ENCODE data around the gene CCL23. TPM values are rescaled to one million over a fixed set of nuclear protein-coding genes. Genes with fewer than 3 reads are reported as not detected.

The CCL23 gene
- total RNA-seq, 1 experiment from 2014 or later, result not detected

DNA sequence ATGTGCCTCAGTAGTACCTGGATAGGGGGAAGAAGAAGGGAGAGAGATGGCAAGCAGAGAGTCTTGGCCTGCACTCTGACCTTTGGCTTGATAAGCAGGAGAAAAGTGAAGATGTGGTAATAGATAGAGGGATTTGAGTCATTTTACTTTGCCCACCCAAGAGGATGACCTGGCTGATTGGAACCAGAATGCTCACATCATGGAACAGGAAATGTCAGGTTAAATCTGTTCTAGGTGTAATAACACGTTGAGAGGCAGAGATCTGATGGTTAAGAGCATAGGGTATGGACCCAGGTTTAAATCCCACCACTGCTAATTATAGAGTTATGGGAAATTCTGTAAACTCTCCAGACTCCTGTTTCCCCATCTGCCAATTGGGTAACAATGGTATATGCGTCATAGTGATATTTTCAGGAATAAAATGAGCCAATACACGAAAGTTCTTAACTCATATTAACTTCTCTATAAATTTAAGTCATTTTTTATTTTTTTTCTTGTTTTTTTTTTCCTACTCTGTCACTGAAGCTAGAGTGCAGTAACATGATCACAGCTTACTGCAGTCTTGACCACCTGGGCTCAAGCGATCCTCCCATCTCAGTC, 38.2 kb upstream of the CCL23 start:
- Mint-ChIP-seq H3K27ac (no peak overlapping the region), H3K4me3 (no peak overlapping the region), H3K36me3 (ENCODE audit: insufficient read depth in 1 of 3, low read depth in 3 of 3) (peaks cover 0 to 4% (median 0%) of the 10 kb centered on the region in 3 experiments; a peak in 1 of 7 replicates), H3K27me3 (ENCODE audit: low read depth) (no peaks in the 10 kb centered on the region; the same call in 1 of the 2 replicates), H3K9me3 (peaks cover 13% of the 10 kb centered on the region in 2 experiments), H3K4me1 (no peaks in the 10 kb centered on the region)
- Histone ChIP-seq H2BK15ac (ENCODE audit: low read depth, low read length) (no peak overlapping the region), H4K8ac (replicated peaks; ENCODE audit: insufficient read length, low read depth, low read length) (no peak overlapping the region), H4K91ac (ENCODE audit: insufficient read length, low read depth, low read length) (no peak overlapping the region), H3T11ph (ENCODE audit: low read length) (no peak overlapping the region), H4K20me1 (ENCODE audit: control insufficient read depth, insufficient read depth, insufficient read length) (no peaks in the 10 kb centered on the region), H2BK12ac (ENCODE audit: insufficient read length, low read depth, low read length) (no peak overlapping the region), H3K27ac (ENCODE audit: insufficient read length, low read depth, low read length) (no peak overlapping the region), H3K23me2 (ENCODE audit: insufficient read length, low read depth, low read length, poor library complexity, severe bottlenecking) (no peaks in the 10 kb centered on the region), H3K23ac (ENCODE audit: insufficient read length, low read depth, low read length) (no peak overlapping the region), H3K4me1 (ENCODE audit: insufficient read depth, low read length) (no peaks in the 10 kb centered on the region), H2AFZ (ENCODE audit: low read length) (no peak overlapping the region), H4K5ac (ENCODE audit: insufficient read length, low read depth, low read length) (no peak overlapping the region), H3K9ac (ENCODE audit: extremely low read depth, insufficient read length, low read length) (no peak overlapping the region), H2BK120ac (ENCODE audit: low read depth, low read length, poor library complexity, severe bottlenecking) (no peak overlapping the region), H3K4me2 (ENCODE audit: insufficient read depth, insufficient read length, low read length) (no peak overlapping the region), H2BK5ac (ENCODE audit: insufficient read length, low read length) (no peak overlapping the region), H2AK5ac (ENCODE audit: insufficient read length, low read length) (no peak overlapping the region), H3K56ac (ENCODE audit: insufficient read length, low read depth, low read length) (no peak overlapping the region), H3K18ac (ENCODE audit: insufficient read length, low read depth, low read length) (no peak overlapping the region), H3K79me2 (ENCODE audit: insufficient read depth, low read length) (no peaks in the 10 kb centered on the region), H2BK20ac (ENCODE audit: low read depth, low read length, poor library complexity, severe bottlenecking) (no peak overlapping the region), H3K14ac (ENCODE audit: insufficient read depth, low read length) (no peak overlapping the region), H3K9me3 (ENCODE audit: control insufficient read depth, low read depth, low read length) (no peaks in the 10 kb centered on the region), H3K4ac (ENCODE audit: low read depth, low read length) (no peak overlapping the region), H3K79me1 (ENCODE audit: insufficient read depth, low read depth, low read length, poor library complexity, severe bottlenecking) (no peaks in the 10 kb centered on the region), H3K27me3 (ENCODE audit: insufficient read depth, low read length) (no peaks in the 10 kb centered on the region)
- TF ChIP-seq, protein P1, sequence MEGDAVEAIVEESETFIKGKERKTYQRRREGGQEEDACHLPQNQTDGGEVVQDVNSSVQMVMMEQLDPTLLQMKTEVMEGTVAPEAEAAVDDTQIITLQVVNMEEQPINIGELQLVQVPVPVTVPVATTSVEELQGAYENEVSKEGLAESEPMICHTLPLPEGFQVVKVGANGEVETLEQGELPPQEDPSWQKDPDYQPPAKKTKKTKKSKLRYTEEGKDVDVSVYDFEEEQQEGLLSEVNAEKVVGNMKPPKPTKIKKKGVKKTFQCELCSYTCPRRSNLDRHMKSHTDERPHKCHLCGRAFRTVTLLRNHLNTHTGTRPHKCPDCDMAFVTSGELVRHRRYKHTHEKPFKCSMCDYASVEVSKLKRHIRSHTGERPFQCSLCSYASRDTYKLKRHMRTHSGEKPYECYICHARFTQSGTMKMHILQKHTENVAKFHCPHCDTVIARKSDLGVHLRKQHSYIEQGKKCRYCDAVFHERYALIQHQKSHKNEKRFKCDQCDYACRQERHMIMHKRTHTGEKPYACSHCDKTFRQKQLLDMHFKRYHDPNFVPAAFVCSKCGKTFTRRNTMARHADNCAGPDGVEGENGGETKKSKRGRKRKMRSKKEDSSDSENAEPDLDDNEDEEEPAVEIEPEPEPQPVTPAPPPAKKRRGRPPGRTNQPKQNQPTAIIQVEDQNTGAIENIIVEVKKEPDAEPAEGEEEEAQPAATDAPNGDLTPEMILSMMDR (conservative IDR thresholded peaks at IDR 0.05), result no peak
- WGBS (ENCODE audit: extremely low coverage, insufficient read length, low lambda C conversion rate), result no CpG with 5 or more reads among the region's 4 CpGs
- DNase-seq, result no peak
